ENCODE measurements around the gene GARIN6. TPM values are rescaled to one million over a fixed set of nuclear protein-coding genes. Genes with fewer than 3 reads are reported as not detected.

Gene GARIN6
- total and polyA plus RNA-seq, 2 donors (not counting 1 experiment from before 2014, with no cell fraction given), result not detected

DNA sequence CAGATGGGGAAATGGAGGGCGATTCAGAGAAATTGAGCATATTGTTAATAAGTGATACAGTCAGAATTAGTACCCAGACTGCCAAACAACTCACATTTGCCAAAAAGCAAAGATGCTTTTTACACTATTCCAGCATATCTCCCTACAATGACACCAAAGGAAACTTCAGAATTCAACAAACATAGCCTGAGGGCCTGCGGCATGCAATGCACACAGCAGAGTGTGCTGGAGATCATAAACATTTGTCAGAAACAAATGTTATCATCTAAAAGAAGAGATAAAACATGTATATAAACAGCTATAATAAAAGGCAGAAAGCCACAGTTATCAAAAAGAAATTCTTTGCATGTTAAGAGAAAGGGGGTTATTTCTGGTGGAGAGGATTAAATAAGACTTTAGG is 20.1 kb upstream of the GARIN6 start:
- no peak overlapping the region for H2AFZ ChIP-seq (ENCODE audit: low read length)
- H3K4me3 ChIP-seq (replicated peaks in 1 of 4; ENCODE audit: control extremely low read depth in 1 of 4, insufficient read depth in 1 of 4, low read depth in 3 of 4, low read length in 4 of 4), result no peak overlapping the region
- H4K20me1 ChIP-seq (ENCODE audit: control insufficient read depth, extremely low read depth, insufficient read depth, low read length), result no peaks in the 10 kb centered on the region
- no peak for DNase-seq (ENCODE audit: low read depth in 2 of 2)
- no peaks in the 10 kb centered on the region for H3K4me1 ChIP-seq (ENCODE audit: control insufficient read depth, extremely low read depth, insufficient read depth, low read length)
- H3K27me3 ChIP-seq (ENCODE audit: control insufficient read depth, insufficient read depth, low read length), result no peaks in the 10 kb centered on the region
- no peak overlapping the region for H3K27ac ChIP-seq (ENCODE audit: insufficient read depth, low read length)
- no peak overlapping the region for H3K4me2 ChIP-seq (ENCODE audit: extremely low read depth, insufficient read depth, low read length)
- H3K36me3 ChIP-seq (ENCODE audit: control insufficient read depth, insufficient read depth, low read length), result no peaks in the 10 kb centered on the region
- TF ChIP-seq EZH2 (IDR thresholded peaks at IDR 0.05; ENCODE audit: low read length, missing control alignments) (no peak), CTCF (conservative IDR thresholded peaks at IDR 0.05 in 1 of 2, IDR thresholded peaks at IDR 0.05 in 1 of 2; ENCODE audit: low read depth in 1 of 2, low read length in 2 of 2) (no peak)
- no peaks in the 10 kb centered on the region for H3K79me2 ChIP-seq (ENCODE audit: control insufficient read depth, insufficient read depth, low read length)
- H3K9me3 ChIP-seq (ENCODE audit: control insufficient read depth, insufficient read depth, low read depth, low read length), result no peaks in the 10 kb centered on the region
- H3K9ac ChIP-seq (ENCODE audit: insufficient read depth, low read length), result no peak overlapping the region

GRCh38 chr12:99644629-99645028 is 2.9 kb upstream of the GARIN6 start:
- Histone ChIP-seq H3K9me3 (ENCODE audit: control insufficient read depth, insufficient read depth, low read depth, low read length) (no peaks in the 10 kb centered on the region), H3K27ac (ENCODE audit: insufficient read depth, low read length) (no peak overlapping the region)

DNA sequence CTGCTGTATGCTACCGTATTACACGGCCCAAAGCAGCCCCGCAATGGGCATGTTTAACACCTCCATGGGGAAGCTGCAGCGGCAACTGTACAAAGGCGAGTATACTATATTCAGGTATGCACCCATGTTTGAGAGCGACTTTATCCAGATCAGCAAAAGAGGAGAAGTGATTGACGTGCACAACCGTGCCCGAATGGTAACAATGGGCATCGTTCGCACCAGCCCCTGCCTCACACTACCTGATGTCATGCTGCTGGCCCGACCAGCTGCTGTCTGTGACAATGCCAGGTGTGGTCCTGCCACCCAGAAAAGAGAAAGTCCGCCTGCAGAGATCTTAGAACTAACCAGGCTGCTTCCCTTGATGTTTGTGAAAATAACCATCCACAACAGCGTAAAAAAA is 630 bp downstream of the GARIN6 start:
- Histone ChIP-seq H4K20me1 (ENCODE audit: control insufficient read depth, extremely low read depth, insufficient read depth, low read length) (no peaks in the 10 kb centered on the region), H3K4me1 (ENCODE audit: control insufficient read depth, extremely low read depth, insufficient read depth, low read length) (no peaks in the 10 kb centered on the region), H3K27ac (ENCODE audit: insufficient read depth, low read length) (no peak overlapping the region), H3K9me3 (ENCODE audit: control insufficient read depth, insufficient read depth, low read depth, low read length) (no peaks in the 10 kb centered on the region), H2AFZ (ENCODE audit: low read length) (no peak overlapping the region), H3K79me2 (ENCODE audit: control insufficient read depth, insufficient read depth, low read length) (no peaks in the 10 kb centered on the region), H3K36me3 (ENCODE audit: control insufficient read depth, insufficient read depth, low read length) (no peaks in the 10 kb centered on the region), H3K9ac (ENCODE audit: insufficient read depth, low read length) (no peak overlapping the region), H3K4me2 (ENCODE audit: extremely low read depth, insufficient read depth, low read length) (no peak overlapping the region), H3K4me3 (replicated peaks in 1 of 4; ENCODE audit: control extremely low read depth in 1 of 4, insufficient read depth in 1 of 4, low read depth in 3 of 4, low read length in 4 of 4) (no peak overlapping the region), H3K27me3 (ENCODE audit: control insufficient read depth, insufficient read depth, low read length) (no peaks in the 10 kb centered on the region)
- TF ChIP-seq CTCF (conservative IDR thresholded peaks at IDR 0.05 in 1 of 2, IDR thresholded peaks at IDR 0.05 in 1 of 2; ENCODE audit: low read depth in 1 of 2, low read length in 2 of 2), result no peak
- no peak for TF ChIP-seq EZH2 (IDR thresholded peaks at IDR 0.05; ENCODE audit: low read length, missing control alignments)
- no peak for DNase-seq (ENCODE audit: low read depth in 2 of 2)

More at GRCh38 chr12:99644629-99645028, 2.9 kb upstream of the GARIN6 start:
- no peak for DNase-seq (ENCODE audit: low read depth in 2 of 2)
- H3K4me3 ChIP-seq (replicated peaks in 1 of 4; ENCODE audit: control extremely low read depth in 1 of 4, insufficient read depth in 1 of 4, low read depth in 3 of 4, low read length in 4 of 4), result no peak overlapping the region
- no peak overlapping the region for H2AFZ ChIP-seq (ENCODE audit: low read length)
- no peaks in the 10 kb centered on the region for H3K36me3 ChIP-seq (ENCODE audit: control insufficient read depth, insufficient read depth, low read length)
- H4K20me1 ChIP-seq (ENCODE audit: control insufficient read depth, extremely low read depth, insufficient read depth, low read length), result no peaks in the 10 kb centered on the region
- H3K79me2 ChIP-seq (ENCODE audit: control insufficient read depth, insufficient read depth, low read length), result no peaks in the 10 kb centered on the region
- H3K4me2 ChIP-seq (ENCODE audit: extremely low read depth, insufficient read depth, low read length), result no peak overlapping the region
- H3K4me1 ChIP-seq (ENCODE audit: control insufficient read depth, extremely low read depth, insufficient read depth, low read length), result no peaks in the 10 kb centered on the region
- TF ChIP-seq CTCF (conservative IDR thresholded peaks at IDR 0.05 in 1 of 2, IDR thresholded peaks at IDR 0.05 in 1 of 2; ENCODE audit: low read depth in 1 of 2, low read length in 2 of 2), result no peak
- TF ChIP-seq EZH2 (IDR thresholded peaks at IDR 0.05; ENCODE audit: low read length, missing control alignments), result no peak
- no peak overlapping the region for H3K9ac ChIP-seq (ENCODE audit: insufficient read depth, low read length)
- no peaks in the 10 kb centered on the region for H3K27me3 ChIP-seq (ENCODE audit: control insufficient read depth, insufficient read depth, low read length)
